HG03460 (cell line): Measurements from ENCODE around the gene PPIL4.
"Not testable (repeated sequence)": the region's sequence is repeated elsewhere in the genome, so short reads cannot be mapped to it uniquely, and the experiment has no call there.

Experiments used
- ATAC-seq: cut with Tn5 transposase; IDR thresholded peaks from one replicate; pipeline ENCODE4 v1.9.1; 2021; ENCODE audit not compliant: unreplicated experiment

The PPIL4 gene

DNA sequence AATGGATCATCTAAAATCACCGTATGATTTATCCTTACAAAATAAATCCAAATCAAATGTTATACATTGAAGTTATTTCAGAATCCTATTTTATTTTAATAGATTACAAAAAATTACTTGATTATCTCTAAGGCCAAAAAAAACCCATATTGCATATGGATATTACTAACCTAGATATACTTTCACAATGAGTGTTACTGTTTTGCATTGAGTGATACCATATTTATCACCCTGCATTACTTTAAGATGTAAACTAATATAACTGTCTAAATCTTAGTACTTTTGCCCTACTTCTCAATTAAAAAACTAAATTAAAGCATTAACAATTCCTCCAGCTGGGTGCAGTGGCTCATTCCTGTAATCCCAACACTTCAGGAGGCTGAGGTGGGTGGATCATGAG lies 11.1 kb downstream of the PPIL4 start:
- ATAC-seq, result no peak

DNA sequence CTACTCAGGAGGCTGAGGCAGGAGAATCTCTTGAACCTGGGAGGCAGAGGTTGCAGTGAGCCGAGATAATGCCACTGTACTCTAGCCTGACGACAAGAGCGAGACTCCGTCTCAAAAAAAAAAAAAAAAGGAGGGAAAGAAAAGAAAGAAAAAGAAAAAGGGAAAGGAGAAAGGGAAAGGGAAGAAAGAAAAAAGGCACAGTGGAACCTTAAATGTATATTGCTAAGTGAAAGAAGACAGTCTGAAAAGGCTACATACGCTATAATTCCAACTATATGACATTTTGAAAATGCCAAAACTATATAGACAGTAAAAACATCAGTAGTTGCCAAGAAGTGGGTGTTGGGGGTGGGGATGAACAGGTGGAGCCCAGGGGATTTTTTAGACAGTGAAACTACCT lies 16.2 kb downstream of the PPIL4 start:
- no peak for ATAC-seq

GRCh38 chr6:149515494-149515893 lies 30.3 kb downstream of the PPIL4 start:
- ATAC-seq, result no peak

DNA sequence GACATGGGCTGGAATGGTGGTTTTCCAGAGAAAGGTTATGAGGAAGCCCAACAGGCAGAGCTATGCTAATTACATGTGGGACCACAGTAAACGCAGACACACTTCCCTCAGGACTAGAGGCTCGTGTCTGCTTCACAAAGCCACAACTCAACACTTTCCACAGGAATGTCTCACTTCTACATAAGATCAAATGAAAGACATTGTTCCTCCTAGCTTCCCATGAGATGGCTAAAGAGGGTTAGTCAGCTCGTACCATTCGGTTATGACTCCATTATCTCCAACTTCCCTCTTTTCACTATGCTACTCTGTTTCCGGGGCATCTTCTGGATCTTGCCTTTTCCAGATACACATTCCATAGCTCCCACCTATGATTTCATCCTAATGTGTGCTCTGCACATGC lies 31.9 kb downstream of the PPIL4 start:
- ATAC-seq, result no peak

GRCh38 chr6:149510793-149511512 lies 34.9 kb downstream of the PPIL4 start:
- ATAC-seq, result no peak

- no peak for ATAC-seq
Observed at GRCh38 chr6:149508485-149508884, 37.4 kb downstream of the PPIL4 start.

DNA sequence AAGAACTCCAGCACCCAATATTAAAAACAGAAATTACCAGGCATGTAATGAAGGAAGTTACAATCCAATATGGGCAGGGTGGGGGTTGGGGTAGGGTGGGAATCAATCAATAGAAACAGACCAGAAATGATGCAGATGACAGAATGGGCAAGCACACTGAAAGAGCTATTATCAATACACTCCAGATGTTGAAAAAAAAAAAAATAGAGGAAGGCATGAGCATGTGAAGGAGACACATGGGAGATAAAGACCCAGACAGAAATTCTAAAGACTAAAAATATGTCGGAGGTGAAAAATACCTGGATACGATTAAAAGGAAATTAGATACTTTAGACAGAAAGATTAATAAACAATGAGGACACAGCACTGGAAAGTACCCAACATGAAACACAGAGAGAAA lies 42.0 kb downstream of the PPIL4 start:
- ATAC-seq, result no peak

- no peak for ATAC-seq
Observed at GRCh38 chr6:149503276-149503675, 42.6 kb downstream of the PPIL4 start.

- no peak for ATAC-seq
Observed at GRCh38 chr6:149501768-149502167, 44.1 kb downstream of the PPIL4 start.

- no peak for ATAC-seq
Observed at GRCh38 chr6:149501201-149501600, 44.6 kb downstream of the PPIL4 start.

GRCh38 chr6:149500096-149500495 lies 45.7 kb downstream of the PPIL4 start:
- ATAC-seq, result no peak

DNA sequence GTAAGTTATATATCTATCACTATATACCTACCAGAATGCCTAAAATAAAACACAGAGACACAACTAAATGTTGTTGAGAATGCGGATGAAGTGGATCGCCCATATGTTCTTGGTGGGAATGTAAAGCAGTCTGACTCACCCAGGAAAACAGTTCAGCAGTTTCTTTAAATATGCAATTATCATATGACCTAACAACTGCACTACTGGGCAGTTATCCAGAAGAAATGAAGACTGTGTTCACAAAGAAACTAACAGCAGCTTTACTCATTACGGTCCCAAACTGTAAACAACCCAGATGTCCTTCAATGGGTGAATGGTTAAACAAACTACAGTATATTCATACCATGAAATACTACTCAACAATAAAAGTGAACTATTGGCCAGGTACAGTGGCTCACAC lies 46.8 kb downstream of the PPIL4 start:
- ATAC-seq, result no peak

DNA sequence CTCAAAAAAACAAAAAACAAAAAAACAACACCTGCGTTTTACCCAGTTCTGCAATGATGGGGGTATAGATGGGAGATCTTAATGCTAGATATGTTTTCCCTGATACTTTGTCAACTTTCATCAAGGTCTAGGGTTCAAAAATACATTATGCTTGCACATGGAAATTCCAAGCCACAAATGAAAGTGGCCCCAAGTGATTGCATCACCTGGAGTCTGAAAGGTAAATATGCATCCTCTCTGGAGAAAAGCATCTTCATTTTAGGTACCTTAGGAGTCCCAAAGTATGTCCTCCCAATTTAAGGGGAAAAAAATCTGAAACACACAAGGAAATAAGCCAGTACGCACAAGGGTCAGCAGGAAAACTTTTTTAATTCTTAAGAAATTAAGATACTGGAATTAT lies 48.5 kb downstream of the PPIL4 start:
- ATAC-seq, result no peak

DNA sequence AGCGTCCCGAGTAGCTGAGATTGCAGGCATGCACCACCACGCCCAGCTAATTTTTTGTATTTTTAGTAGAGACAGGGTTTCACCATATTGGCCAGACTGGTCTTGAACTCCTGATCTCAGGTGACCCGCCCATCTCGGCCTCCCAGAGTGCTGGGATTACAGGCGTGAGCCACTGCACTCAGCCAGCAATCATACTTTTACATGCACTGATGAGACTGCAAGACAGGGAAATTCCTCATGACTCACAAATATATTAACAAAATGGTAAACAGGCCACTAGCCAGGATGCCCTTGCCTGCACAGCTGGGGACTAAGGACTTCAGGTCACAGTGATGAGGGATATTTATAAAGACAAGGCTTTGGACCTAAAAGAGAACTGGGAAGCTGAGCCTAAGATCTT lies 49.2 kb downstream of the PPIL4 start:
- ATAC-seq, result peak; percentile 44

DNA sequence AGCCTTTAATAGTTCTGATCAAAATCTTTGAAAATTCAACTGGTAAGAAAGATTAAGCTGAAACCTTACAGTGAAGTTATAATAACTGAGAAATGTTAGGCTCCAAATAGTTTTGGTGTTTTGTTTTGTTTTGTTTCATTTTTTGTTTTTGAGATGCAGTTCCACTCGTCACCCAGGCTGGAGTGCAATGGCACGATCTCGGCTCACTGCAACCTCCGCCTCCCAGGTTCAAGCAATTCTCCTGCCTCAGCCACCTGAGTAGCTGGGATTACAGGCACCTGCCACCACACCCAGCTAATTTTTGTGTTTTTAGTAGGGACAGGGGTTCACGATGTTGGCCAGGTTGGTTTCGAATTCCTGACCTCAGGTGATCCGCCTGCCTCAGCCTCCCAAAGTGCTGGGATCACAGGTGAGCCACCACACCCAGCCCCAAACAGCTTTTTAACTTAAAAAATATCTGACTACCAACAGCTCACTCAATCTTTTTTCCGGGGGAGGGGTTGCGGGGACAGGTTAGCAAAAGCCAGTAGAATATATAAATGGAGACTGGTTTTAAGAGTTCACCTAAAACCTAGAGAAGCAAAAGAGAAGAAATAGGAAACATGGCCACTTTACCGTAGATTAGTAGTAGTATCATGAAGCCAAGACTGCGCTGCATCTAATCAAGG lies 50.4 kb downstream of the PPIL4 start:
- ATAC-seq, result not testable (repeated sequence)

GRCh38 chr6:149494810-149495209 lies 51.0 kb downstream of the PPIL4 start:
- peak; percentile 60 for ATAC-seq

GRCh38 chr6:149493761-149494320 lies 52.0 kb downstream of the PPIL4 start:
- no peak for ATAC-seq

DNA sequence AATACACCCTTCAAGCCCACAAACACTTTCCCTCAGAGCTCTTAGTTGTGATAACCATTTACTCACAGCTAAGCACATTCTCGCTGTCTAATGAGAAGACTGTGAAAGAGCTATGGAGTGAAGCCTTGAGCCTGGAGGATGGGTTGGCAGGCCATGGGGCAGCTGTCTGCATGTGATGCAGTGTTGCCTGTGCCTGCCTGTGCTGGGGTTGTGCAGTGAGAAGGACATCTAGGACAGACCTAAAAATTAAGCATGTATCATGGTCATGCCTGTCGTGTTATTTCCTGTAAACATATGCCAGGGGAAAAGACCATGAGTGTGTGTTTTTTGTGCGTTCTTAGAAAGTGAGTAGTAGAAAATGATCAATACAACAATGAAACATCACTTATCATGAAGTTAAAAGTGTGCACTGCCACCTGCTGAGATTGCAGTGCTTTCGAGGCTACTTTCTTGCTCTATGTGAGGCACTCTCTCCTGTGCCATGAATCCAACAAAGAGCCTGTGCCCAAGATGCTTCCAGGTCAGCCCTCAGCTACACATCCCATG lies 53.0 kb downstream of the PPIL4 start:
- no peak for ATAC-seq

DNA sequence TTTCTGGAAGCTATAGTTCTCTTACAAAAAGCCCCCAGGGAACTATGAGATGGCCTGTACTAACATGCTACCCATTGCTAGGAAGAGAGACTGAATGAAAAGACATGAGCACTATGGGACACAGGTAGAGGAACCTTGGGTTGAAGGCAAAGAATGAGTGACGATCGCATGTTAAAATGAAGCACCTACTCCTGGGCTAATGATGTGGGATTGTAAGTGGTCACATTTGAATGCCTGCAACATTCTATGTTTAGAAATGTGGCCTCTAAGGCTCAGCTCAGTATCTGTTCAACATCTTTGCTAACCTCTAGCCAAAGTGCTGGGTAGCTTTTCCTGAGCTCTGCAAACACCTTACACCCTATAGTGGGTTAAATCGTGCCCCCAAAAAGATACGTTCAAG lies 55.9 kb downstream of the PPIL4 start:
- ATAC-seq, result no peak

DNA sequence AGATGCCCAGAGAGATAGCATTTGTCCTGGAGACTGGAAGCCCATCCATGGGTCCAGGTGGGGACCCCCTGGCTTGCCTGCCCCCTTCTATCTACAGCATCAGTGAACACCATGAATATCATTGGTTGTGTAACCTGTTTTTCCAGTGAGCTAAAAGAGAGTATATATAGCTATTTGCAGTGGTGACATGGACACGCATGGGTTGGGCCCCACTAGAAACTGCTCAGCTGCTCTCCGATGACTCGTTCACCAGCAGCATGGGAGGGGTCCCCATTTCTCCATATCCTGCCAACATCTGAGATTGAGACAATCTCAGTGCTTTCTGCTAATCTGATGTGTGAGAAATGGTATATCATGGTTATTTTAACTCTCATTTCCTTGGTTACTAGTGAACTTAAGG lies 57.0 kb downstream of the PPIL4 start:
- ATAC-seq, result no peak

- no peak for ATAC-seq
Observed at GRCh38 chr6:149487316-149487715, 58.5 kb downstream of the PPIL4 start.
